ENCODE data around the gene MASP1.

The MASP1 gene

GRCh38 chr3:187291512-187292132, at the start of gene MASP1:
Gene MASP1, minus strand, starts transcription at chr3:187291737. Its CDS starts 105 bp downstream, at chr3:187291632.
- no peak for DNase-seq

DNA sequence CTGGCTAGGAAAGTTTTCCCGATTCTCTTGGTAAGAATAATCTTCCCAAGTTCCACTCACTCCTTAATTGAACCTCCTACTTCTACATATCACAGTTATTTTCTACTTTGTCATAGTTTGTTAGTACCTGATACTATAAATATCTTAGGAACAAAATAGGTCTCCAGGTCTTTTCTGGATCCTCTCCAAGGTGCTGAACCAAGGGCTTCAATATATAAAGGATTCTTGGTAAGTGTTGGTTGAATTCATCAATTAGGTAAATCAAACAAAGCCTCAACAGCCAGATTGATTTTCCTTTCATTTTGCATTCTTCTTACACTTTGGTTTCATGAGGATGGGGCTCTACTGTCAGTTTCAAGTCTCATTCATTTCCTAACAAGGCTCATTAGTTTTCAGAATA, 49.0 kb upstream of the MASP1 start:
- DNase-seq, result no peak

- DNase-seq, result no peak
Observed at GRCh38 chr3:187336322-187336721, 44.8 kb upstream of the MASP1 start.

DNA sequence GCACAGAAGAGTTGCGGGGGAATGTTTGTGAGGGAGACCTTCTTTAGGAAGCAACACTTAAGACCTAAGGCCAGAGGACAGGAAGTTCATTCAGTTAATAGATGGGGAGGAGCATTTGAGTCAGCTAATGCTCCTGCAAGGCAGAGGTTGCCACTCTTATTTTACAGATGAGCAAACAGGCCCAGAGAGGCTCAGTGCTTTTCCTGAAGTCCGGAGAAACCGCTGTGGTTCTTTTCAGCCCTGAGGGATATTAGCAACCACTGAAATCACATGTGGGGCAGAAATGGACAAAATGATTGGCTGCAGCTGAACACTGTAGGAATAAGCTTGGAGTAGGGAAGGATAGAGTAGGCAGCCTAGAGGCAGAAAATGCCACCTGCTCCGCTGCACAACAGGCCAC, 43.4 kb upstream of the MASP1 start:
- DNase-seq, result no peak

DNA sequence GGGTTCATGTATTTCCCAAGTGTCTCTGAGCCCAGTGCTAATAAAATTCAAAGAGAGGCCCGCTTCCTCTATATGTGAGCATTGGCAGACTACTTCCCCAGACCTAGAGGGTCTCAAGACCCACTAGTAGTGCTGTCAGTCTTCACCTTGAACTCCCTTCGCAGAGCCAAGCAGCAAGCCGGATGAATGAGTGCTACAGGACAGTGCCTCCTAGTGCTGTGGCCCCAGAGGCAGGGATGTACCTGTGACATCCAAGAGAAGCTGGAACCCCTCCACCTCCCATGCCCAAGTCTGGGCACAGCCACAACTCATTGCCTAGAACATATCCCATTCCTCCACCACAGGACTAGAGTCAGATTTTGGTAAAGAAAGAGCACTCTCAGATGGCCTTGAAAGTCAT, 37.2 kb upstream of the MASP1 start:
- no peak for DNase-seq

GRCh38 chr3:187327845-187328244, 36.3 kb upstream of the MASP1 start:
- peak; percentile 36 for DNase-seq

GRCh38 chr3:187325632-187326031, 34.1 kb upstream of the MASP1 start:
- no peak for DNase-seq

DNA sequence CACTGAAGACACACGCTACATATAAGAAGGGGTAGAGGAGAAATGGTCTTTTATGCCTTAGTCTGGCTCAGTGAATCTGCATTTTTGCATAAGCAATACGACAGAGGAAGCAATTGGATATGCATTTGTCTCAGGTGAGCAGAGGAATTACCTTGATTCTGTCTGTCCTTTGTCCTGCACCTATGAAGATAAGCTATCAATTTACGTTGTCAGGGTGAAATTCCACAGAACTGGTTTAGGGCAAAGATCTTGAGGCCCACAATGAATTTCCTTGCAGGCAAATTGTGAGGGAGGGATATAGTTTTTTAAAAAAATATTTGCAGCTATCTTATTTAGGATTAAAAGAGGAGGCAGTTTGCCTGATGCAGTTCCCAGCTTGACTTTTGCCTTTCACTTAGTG, 31.6 kb upstream of the MASP1 start:
- no peak for DNase-seq

DNA sequence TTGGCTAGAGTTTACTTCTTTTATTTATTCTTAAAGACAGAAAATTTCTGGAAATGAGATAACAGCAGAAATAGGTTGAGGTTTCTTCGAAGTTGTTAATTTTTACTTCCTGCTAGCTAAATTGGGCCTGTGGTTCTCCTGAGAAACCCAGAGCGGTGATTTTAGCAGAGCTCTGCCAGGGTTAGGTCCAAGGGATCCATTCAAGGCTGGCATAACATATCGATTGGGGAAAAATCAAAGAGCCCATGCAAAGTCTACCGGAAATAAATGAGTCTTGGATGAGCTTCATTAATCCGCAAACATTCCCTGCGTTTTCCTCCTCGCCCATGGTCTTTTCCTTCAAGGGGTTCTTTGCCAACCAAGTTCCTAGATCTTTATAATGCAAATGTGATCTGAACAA, 30.8 kb upstream of the MASP1 start:
- no peak for DNase-seq

- no peak for DNase-seq
Observed at GRCh38 chr3:187321766-187322165, 30.2 kb upstream of the MASP1 start.

- DNase-seq, result no peak
Observed at GRCh38 chr3:187319699-187320302, 28.3 kb upstream of the MASP1 start.

DNA sequence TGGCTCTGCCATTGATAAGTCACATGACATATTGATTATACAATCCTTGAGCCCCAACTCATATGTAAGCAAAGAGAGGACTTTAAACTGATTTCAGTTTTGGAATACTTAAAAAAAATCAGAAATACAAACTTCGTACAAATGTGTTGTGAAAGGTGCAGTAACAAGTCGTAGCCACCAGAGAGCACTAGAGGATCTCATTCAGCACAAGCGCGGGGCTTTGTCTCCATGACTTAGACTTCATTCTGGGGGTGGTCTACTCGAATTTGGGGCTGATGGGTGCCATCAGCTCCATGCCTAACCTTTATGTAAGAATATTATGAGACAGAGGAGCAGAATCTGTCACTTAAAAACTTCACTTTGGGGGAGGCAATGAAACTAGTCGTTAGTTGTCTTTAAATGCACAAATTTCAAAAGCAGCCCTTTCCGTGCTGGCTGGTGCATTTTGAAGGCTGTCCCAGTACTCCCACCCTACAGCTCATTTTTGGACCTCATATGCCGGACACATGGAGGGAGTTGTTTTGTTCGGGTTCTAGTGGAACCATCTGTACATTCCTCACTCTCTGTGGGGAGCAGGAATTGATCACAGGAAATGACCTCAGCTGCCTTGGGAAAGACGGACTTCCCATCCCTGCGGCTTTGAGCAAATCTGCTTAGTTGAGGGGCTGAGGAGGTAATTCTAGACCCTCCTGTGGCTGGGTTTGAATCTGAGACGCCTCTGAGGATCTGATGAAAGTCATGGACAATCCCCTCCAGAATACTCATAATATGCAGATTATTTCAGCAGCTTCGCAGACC, 27.5 kb upstream of the MASP1 start:
- no peak for DNase-seq

DNA sequence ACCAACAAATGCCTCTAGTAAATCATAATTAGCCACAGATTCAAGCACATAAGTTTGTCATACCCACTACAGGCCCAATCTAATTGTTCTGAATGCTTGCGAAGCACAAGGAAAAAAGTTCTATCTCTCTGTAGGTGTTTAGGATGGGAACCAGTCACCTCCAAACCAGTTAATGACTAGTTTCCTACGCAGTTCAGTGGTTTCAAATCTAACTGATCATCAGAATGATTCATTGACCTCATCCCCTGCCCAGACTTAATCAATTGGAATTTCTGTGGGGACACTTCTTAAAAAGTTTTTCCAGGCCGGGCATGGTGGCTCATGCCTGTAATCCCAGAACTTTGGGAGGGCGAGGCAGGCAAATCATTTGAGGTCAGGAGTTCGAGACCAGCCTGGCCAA, 24.3 kb upstream of the MASP1 start:
- no peak for DNase-seq

DNA sequence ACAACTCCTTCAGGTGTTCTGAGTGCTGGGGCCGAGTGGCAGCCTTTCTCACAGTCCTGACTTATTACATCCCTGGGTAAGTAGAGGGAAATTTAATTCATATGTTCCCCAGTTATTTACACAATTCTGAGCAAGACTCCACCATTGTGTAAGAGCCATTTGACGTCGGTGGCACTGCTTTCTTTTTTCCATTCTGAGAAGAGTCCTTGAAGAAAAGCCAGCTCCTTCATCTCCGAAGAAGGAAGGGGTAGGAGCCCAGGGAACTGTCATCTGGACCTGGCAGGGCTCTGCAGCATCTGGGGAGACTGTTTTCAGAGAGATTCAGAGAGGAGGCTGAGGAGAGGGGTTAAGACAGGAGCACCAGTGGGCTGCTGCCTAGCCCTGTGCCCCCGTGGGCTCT, 22.6 kb upstream of the MASP1 start:
- DNase-seq, result no peak

DNA sequence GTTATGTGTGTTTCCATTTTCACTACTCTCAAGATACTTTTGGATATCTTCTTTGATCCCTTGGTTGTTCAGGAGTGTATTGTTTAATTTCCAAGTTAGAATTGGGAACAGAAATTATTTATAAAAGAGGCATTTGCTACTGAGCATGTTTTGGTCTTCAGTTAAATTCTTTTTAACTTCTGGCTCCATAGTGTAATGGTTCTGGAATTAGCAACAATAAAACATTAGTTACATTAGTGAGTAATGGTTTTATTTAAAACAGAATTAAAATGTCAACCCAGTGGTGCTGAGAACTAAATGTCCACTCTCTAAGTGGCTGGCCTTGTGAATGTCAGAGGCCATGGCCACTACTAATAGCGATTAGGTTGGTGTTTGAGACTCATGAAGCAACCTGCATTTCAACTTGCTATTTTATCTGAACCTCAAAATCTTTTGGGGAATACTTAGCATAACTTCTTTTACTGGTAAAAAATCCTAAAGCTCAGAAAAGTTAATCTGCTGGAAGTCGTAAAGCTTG, 19.5 kb upstream of the MASP1 start:
- no peak for DNase-seq

DNA sequence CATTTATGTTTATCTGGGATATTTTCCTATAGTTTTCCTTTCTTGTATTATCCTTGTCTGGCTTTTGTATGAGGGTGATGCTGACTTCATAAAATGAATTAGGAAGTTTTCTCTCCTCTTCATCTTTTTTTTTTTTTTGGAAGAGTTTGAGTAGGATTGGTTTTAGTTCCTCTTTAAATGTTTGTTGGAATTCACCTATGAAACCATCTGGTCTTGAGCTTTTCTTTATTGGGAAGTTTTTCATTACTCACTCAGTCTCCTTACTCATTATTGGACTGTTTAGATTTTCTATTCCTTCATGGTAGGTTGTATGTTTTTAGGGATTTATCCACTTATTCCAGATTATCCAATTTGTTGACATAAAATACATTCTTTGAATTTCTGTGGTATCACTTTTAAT, 18.7 kb upstream of the MASP1 start:
- DNase-seq, result no peak

DNA sequence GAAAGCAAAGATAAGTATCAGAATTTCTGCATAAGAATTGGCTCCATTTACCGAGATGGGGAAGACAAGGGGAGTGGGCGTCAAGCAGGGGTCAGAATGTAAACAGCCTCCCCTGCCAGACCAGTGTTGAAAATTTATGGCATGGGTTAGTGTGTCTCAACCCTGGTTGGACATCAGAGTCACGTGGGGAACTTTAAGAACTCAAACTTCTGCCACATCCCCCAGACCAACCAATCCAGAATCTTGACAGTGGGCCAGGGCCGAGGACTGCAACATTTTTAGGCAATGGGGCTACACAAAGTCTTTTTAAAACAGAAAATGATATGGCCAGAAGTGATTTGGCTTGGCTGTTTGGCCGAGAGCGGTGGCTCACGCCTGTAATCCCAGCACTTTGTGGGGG, 14.3 kb upstream of the MASP1 start:
- no peak for DNase-seq

DNA sequence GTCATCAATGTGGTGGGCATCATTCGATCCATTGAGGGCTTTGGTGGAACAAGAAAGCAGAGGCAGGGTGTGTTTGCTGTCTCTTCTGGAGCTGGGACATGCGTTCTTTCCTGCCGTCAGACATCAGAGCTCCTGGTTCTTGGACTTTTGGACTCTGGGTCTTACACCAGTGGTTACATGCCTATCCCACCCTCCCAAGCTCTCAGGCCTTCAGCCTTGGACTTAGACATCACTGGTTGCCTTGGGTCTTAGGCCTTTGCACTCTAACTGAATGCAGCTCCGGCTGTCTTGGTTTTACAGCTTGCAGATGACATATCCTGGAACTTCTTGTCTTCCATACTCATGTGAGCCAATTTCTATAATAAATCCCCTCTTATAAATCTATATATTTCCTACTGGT, 8.1 kb upstream of the MASP1 start:
- DNase-seq, result no peak

DNA sequence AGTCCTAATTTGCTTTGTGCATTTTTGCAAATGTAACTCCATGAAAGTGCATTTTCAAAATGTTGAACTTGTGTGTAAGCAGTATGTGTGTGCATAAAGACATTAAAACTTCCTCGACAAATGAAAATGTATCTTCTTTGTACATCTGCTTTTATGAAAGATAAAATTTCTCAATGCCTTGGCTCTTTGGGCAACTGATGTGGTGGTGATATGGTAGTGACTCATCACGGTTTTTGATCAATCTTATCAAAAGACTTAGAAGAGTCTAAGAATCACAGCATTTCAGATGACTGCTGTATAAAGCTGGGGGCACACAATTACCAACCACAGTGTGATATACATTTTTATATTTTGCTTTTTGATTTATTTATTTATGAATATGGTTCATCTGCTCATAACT, 5.4 kb upstream of the MASP1 start:
- no peak for DNase-seq

GRCh38 chr3:187296058-187296457, 4.5 kb upstream of the MASP1 start:
- no peak for DNase-seq

GRCh38 chr3:187295316-187296034, 3.9 kb upstream of the MASP1 start:
- no peak for DNase-seq

- no peak for DNase-seq
Observed at GRCh38 chr3:187293516-187294430, 2.2 kb upstream of the MASP1 start.

Measured in GF-D8 (cell line).